ENCODE data around the gene MOB2.

- TF ChIP-seq CTCF (IDR thresholded peaks at IDR 0.05) (no peak), POLR2A (IDR thresholded peaks at IDR 0.05) (no peak)
These were observed 18.2 kb upstream of the MOB2 start for GRCh38 chr11:1504581-1505290.

All from Peyer's patch (tissue), 4 donors.